Measurements from ENCODE around the gene DNAH9. TPM values are rescaled to one million over a fixed set of nuclear protein-coding genes. Genes with fewer than 3 reads are reported as not detected.
A peak's percentile ranks its signal among the peaks of the same experiment; 100 is the strongest.

Gene DNAH9
- 0.35 to 0.96 TPM (median 0.47 TPM) in 3 replicates for total RNA-seq

GRCh38 chr17:11598274-11599221 is at the start of gene DNAH9:
Gene DNAH9 (plus strand): TSS chr17:11598470. CDS start chr17:11598499, 29 bp downstream.
- H3K27me3 Mint-ChIP-seq (ENCODE audit: low read depth): peaks cover 59% of the 10 kb centered on the region
- no peaks in the 10 kb centered on the region for H3K36me3 Mint-ChIP-seq
- peak; percentile 91 to 93 for DNase-seq (ENCODE audit: low spot score in 2 of 2, unreplicated experiment in 2 of 2)
- H3K4me3 Mint-ChIP-seq: peak within 1 kb of the TSS; percentile 54
- H3K4me1 Mint-ChIP-seq: peaks cover 5% of the 10 kb centered on the region
- no peaks in the 10 kb centered on the region for H3K9me3 Mint-ChIP-seq
- no peak within 1 kb of the TSS for H3K27ac Mint-ChIP-seq
- TF ChIP-seq CTCF (IDR thresholded peaks at IDR 0.05; ENCODE audit: unreplicated experiment): no peak

- no peak overlapping the region for H3K4me3 Mint-ChIP-seq
- no peak for TF ChIP-seq CTCF (IDR thresholded peaks at IDR 0.05; ENCODE audit: unreplicated experiment)
- H3K4me1 Mint-ChIP-seq: no peaks in the 10 kb centered on the region
- no peaks in the 10 kb centered on the region for H3K36me3 Mint-ChIP-seq
- H3K27me3 Mint-ChIP-seq (ENCODE audit: low read depth): peaks cover 20% of the 10 kb centered on the region
- no peaks in the 10 kb centered on the region for H3K9me3 Mint-ChIP-seq
- no peak for DNase-seq (ENCODE audit: low spot score in 2 of 2, unreplicated experiment in 2 of 2)
- no peak overlapping the region for H3K27ac Mint-ChIP-seq
Observed at GRCh38 chr17:11550431-11550830, 47.8 kb upstream of the DNAH9 start.

- Mint-ChIP-seq H3K4me1 (no peaks in the 10 kb centered on the region), H3K36me3 (no peaks in the 10 kb centered on the region), H3K27ac (no peak overlapping the region), H3K27me3 (ENCODE audit: low read depth) (peaks cover 21% of the 10 kb centered on the region), H3K4me3 (no peak overlapping the region), H3K9me3 (no peaks in the 10 kb centered on the region)
- no peak for TF ChIP-seq CTCF (IDR thresholded peaks at IDR 0.05; ENCODE audit: unreplicated experiment)
- DNase-seq (ENCODE audit: low spot score in 2 of 2, unreplicated experiment in 2 of 2): no peak
Observed at GRCh38 chr17:11551442-11551841, 46.8 kb upstream of the DNAH9 start.

- Mint-ChIP-seq H3K9me3 (no peaks in the 10 kb centered on the region), H3K27me3 (ENCODE audit: low read depth) (peaks cover 22% of the 10 kb centered on the region), H3K27ac (no peak overlapping the region), H3K36me3 (no peaks in the 10 kb centered on the region), H3K4me3 (no peak overlapping the region), H3K4me1 (no peaks in the 10 kb centered on the region)
- no peak for TF ChIP-seq CTCF (IDR thresholded peaks at IDR 0.05; ENCODE audit: unreplicated experiment)
- DNase-seq (ENCODE audit: low spot score in 2 of 2, unreplicated experiment in 2 of 2): no peak
Observed at GRCh38 chr17:11553135-11553534, 45.1 kb upstream of the DNAH9 start.

GRCh38 chr17:11554042-11554441 is 44.2 kb upstream of the DNAH9 start:
- H3K27me3 Mint-ChIP-seq (ENCODE audit: low read depth): peaks cover 22% of the 10 kb centered on the region
- H3K4me3 Mint-ChIP-seq: no peak overlapping the region
- no peaks in the 10 kb centered on the region for H3K9me3 Mint-ChIP-seq
- no peak for DNase-seq (ENCODE audit: low spot score in 2 of 2, unreplicated experiment in 2 of 2)
- no peaks in the 10 kb centered on the region for H3K4me1 Mint-ChIP-seq
- no peak overlapping the region for H3K27ac Mint-ChIP-seq
- TF ChIP-seq CTCF (IDR thresholded peaks at IDR 0.05; ENCODE audit: unreplicated experiment): no peak
- H3K36me3 Mint-ChIP-seq: no peaks in the 10 kb centered on the region
